Prostate gland (tissue), 2 donors: ENCODE results near the gene MEG3. TPM values are rescaled to one million over a fixed set of nuclear protein-coding genes. Genes with fewer than 3 reads are reported as not detected.

Source experiments
- DNase-seq: peaks from one replicate; pipeline ENCODE4 v3.0.0-alpha.2; 2019; ENCODE audit warnings: low spot score
- H3K27ac ChIP-seq, 2 donors: fragments of 200-600 bp; sonication (generic); 2 replicates each; pipeline ENCODE4 v1.5.1; 2017 to 2019
- H3K27me3 ChIP-seq: fragments of 200-600 bp; sonication (generic); replicated peaks from 2 replicates; pipeline ENCODE4 v1.5.1; 2019; ENCODE audit not compliant: insufficient read depth
- H3K36me3 ChIP-seq, 2 donors: fragments of 200-600 bp; sonication (generic); 1 replicate in 1 of 2; 2 replicates in 1 of 2; pipeline versions ENCODE4 v1.5.1 to v1.8.1; 2017 to 2019
- H3K4me1 ChIP-seq: fragments of 200-600 bp; sonication (generic); replicated peaks from 2 replicates; pipeline ENCODE4 v1.5.1; 2019
- H3K4me3 ChIP-seq, 2 donors: fragments of 200-600 bp; sonication (generic); 2 replicates each; pipeline ENCODE4 v1.5.1; 2017 to 2019
- H3K9me3 ChIP-seq: fragments of 200-600 bp; sonication (generic); 2 replicates; pipeline ENCODE4 v1.5.1; 2017
- CTCF ChIP-seq, 4 experiments: fragments of 200-600 bp in 2 of 4; fragments of 450-650 bp in 2 of 4; sonication (generic) in 2 of 4; IDR thresholded peaks; 1 replicate in 3 of 4; 2 replicates in 1 of 4; pipeline ENCODE4 v1.5.1; 2016 to 2019; ENCODE audit warnings: antibody characterized with exemption in 4 of 4, mild to moderate bottlenecking in 2 of 4, moderate library complexity in 2 of 4
- POLR2A ChIP-seq: fragments of 450-650 bp; IDR thresholded peaks from one replicate; pipeline ENCODE4 v1.6.1; 2016; ENCODE audit warnings: antibody characterized with exemption, mild to moderate bottlenecking
- POLR2AphosphoS5 ChIP-seq: sonication (generic); formaldehyde crosslinking; IDR thresholded peaks from one replicate; pipeline ENCODE4 v1.6.1; 2017; ENCODE audit warnings: antibody characterized with exemption
- WGBS: methylation state at CpG from one replicate; pipeline ENCODE4 v1.1.5; 2018; 5-methylcytosine and 5-hydroxymethylcytosine counted together
- intact Hi-C: fragments of 100-400 bp; cut with DNase I; formaldehyde crosslinking; loops from one replicate; pipeline ENCODE4 v1.14.2; 2022
- total RNA-seq, 2 donors: library from RNA; depleted of rRNA; stranded (reverse); fragments of >200 nt; gene quantifications; one replicate each; pipeline ENCODE4 v1.1.0, GENCODE V29; 2016

The MEG3 gene
- total RNA-seq, 2 donors from 2014 or later, result 21.9 to 135 TPM

DNA sequence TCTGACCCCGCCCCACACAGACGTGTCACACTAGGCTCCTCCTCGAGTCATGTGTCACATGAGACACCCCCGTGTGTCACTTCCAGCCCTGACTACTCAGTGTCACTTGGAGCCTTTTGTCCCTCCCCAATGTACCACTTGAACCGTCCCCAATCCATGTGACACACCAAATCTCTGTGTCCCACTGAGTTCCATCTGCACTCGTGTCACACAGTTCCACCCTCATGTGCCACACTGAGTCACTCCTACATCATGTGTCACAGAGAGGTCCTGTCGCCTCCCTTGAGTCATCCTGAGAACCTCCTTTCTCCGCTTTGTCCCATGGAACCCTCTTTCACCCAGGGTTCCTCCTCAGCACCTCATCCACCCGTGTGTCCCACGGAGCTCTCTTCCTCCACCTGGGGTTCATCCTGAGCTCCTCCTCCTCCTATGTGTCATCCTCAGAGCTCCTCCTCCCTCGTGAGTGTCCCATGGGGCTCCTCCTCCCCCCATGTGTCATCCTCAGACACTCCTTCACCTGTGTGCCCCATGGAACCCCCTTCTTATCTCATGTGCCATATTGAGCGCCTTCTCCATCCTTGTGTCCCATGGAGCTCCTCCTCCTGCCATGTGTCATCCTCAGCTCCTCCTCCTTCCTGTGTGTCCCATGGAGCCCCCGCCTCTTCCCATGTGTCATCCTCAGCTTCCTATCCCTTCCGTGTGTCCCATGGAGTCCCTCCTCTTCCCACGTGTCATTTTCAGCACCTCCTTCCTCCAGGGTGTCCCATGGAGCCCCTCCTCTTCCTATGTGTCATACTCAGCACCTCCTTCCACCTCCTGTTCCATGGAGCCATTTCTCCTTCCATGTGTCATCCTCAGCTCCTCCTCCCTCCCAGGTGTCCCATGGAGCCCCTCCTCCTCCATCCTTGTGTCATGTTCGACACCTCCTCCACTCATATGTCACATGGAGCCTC, 45.6 kb downstream of the MEG3 start:
- DNase-seq, result no peak
- intact Hi-C loops, result no loop called here
- Histone ChIP-seq H3K4me3 (no peak overlapping the region), H3K4me1 (no peaks in the 10 kb centered on the region), H3K27me3 (no peaks in the 10 kb centered on the region), H3K9me3 (no peaks in the 10 kb centered on the region), H3K27ac (no peak overlapping the region), H3K36me3 (no peaks in the 10 kb centered on the region)
- no peak for TF ChIP-seq CTCF (IDR thresholded peaks at IDR 0.05)
- TF ChIP-seq POLR2A, result no peak
- no peak for TF ChIP-seq POLR2AphosphoS5
- WGBS, result 84% methylated on average over 16 of the region's 16 CpGs

- Histone ChIP-seq H3K4me3 (no peak overlapping the region), H3K27me3 (no peaks in the 10 kb centered on the region), H3K36me3 (no peaks in the 10 kb centered on the region), H3K9me3 (no peaks in the 10 kb centered on the region), H3K4me1 (no peaks in the 10 kb centered on the region), H3K27ac (no peak overlapping the region)
- DNase-seq, result no peak
- WGBS, result 74% methylated on average over 15 of the region's 15 CpGs
- intact Hi-C loops, result no loop called here
- TF ChIP-seq CTCF (IDR thresholded peaks at IDR 0.05) (no peak), POLR2AphosphoS5 (no peak), POLR2A (no peak)
Observed at GRCh38 chr14:100872259-100873095, 46.6 kb downstream of the MEG3 start.

GRCh38 chr14:100873096-100873482, 47.2 kb downstream of the MEG3 start:
- WGBS, result 53% methylated on average over 3 of the region's 3 CpGs
- Histone ChIP-seq H3K9me3 (no peaks in the 10 kb centered on the region), H3K27me3 (no peaks in the 10 kb centered on the region), H3K36me3 (no peaks in the 10 kb centered on the region), H3K4me1 (no peaks in the 10 kb centered on the region), H3K27ac (no peak overlapping the region), H3K4me3 (no peak overlapping the region)
- TF ChIP-seq CTCF (IDR thresholded peaks at IDR 0.05) (no peak), POLR2AphosphoS5 (no peak), POLR2A (no peak)
- intact Hi-C loops, result no loop called here
- DNase-seq, result no peak

- WGBS, result 96% methylated on average over 4 of the region's 4 CpGs
- TF ChIP-seq CTCF (IDR thresholded peaks at IDR 0.05) (no peak), POLR2AphosphoS5 (no peak), POLR2A (no peak)
- no peaks in the 10 kb centered on the region for H3K4me1 ChIP-seq
- DNase-seq, result no peak
- no peak overlapping the region for H3K27ac ChIP-seq
- intact Hi-C loops, result no loop called here
- H3K36me3 ChIP-seq, result no peaks in the 10 kb centered on the region
- no peak overlapping the region for H3K4me3 ChIP-seq
- peaks cover 4% of the 10 kb centered on the region for H3K27me3 ChIP-seq
- H3K9me3 ChIP-seq, result no peaks in the 10 kb centered on the region
Observed at GRCh38 chr14:100874051-100874410, 48.1 kb downstream of the MEG3 start.
